Activated T-cell treated with anti-CD3 and anti-CD28 coated beads, Interleukin-2, amount 50 U/mL, for 72 hours (primary cell): ENCODE data around the gene SMCO1. TPM values are rescaled to one million over a fixed set of nuclear protein-coding genes. Genes with fewer than 3 reads are reported as not detected.
"Not testable (repeated sequence)": the region's sequence is repeated elsewhere in the genome, so short reads cannot be mapped to it uniquely, and the experiment has no call there.

Experiments
- ATAC-seq, 2 donors: fragments of 150-1000 bp; cut with Tn5 transposase; replicated peaks in 1 of 2; 2 replicates each; pipeline ENCODE4 v1.10.0; 2021; ENCODE audit warnings: moderate library complexity in 2 of 2, mild to moderate bottlenecking in 1 of 2
- DNase-seq, 2 donors: peaks; one replicate each; pipeline ENCODE4 v3.0.0; 2021 to 2022; ENCODE audit warnings: mixed read lengths in 1 of 2
- H3K27ac Mint-ChIP-seq: one replicate; pipeline ENCODE4 v1.8.0; 2022; ENCODE audit warnings: mild to moderate bottlenecking, moderate library complexity, mixed read lengths
- H3K27me3 Mint-ChIP-seq: one replicate; pipeline ENCODE4 v1.8.0; 2022; ENCODE audit warnings: low read depth, mixed read lengths
- H3K36me3 Mint-ChIP-seq, 2 donors: one replicate each; pipeline ENCODE4 v1.8.0; 2022; ENCODE audit warnings: mixed read lengths in 2 of 2, mild to moderate bottlenecking in 1 of 2; ENCODE audit not compliant: insufficient read depth in 2 of 2
- H3K4me1 Mint-ChIP-seq: one replicate; pipeline ENCODE4 v1.8.0; 2022; ENCODE audit warnings: low read depth, mixed read lengths
- H3K4me3 Mint-ChIP-seq, 2 donors: one replicate each; pipeline ENCODE4 v1.8.0; 2022; ENCODE audit warnings: mild to moderate bottlenecking in 2 of 2, mixed read lengths in 2 of 2, moderate library complexity in 2 of 2
- H3K9me3 Mint-ChIP-seq, 2 donors: one replicate each; pipeline ENCODE4 v1.8.0; 2022; ENCODE audit warnings: mixed read lengths in 2 of 2
- total RNA-seq, 2 donors: library from RNA; stranded (reverse); gene quantifications; one replicate each; pipeline ENCODE4 v1.2.3, GENCODE V29; 2022

Gene SMCO1
- total RNA-seq, 2 donors from 2014 or later: not detected

GRCh38 chr3:196544491-196544992 is 29.4 kb upstream of the SMCO1 start:
- H3K4me3 Mint-ChIP-seq: no peak overlapping the region
- DNase-seq: no peak
- H3K9me3 Mint-ChIP-seq: peaks cover 5% of the 10 kb centered on the region in 2 donors
- H3K36me3 Mint-ChIP-seq: peaks cover 7% of the 10 kb centered on the region in 2 donors
- no peak overlapping the region for H3K27ac Mint-ChIP-seq
- no peaks in the 10 kb centered on the region for H3K27me3 Mint-ChIP-seq
- H3K4me1 Mint-ChIP-seq: no peaks in the 10 kb centered on the region
- ATAC-seq: peak in 1 of 2 donors; percentile 42

GRCh38 chr3:196541684-196542445 is 26.7 kb upstream of the SMCO1 start:
- Mint-ChIP-seq H3K9me3 (no peaks in the 10 kb centered on the region), H3K4me3 (no peak overlapping the region), H3K36me3 (no peaks in the 10 kb centered on the region), H3K27me3 (no peaks in the 10 kb centered on the region), H3K4me1 (no peaks in the 10 kb centered on the region), H3K27ac (no peak overlapping the region)
- DNase-seq: no peak
- no peak for ATAC-seq

DNA sequence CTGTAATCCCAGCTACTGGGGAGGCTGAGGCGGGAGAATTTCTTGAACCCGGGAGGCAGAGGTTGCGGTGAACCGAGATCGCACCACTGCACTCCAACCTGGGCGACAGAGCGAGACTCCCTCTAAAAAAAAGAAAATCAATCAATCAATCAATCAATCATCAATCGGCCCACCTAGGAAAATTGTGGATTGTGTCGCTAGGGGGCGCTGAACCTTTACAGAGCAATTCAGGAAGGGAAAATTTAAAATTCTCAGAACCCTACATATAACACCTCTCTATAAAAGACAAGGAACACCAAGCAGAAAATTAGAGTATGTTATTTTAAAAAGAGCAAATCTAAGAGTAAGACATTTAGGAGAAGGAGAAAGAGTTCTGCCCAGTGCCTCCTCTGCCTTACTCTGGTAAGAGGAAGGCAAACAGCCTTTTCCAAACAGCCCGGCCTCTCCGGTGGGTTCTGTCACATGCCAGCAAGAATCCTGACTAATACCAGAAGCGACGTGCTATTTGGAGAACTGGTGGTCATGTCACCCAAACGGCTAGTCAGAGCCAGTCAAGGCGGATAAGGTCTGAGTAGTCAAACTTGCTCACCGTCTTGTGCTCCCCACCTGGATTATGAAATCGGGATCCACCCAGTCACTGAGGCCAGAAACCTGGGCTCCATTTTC is 22.3 kb upstream of the SMCO1 start:
- no peaks in the 10 kb centered on the region for H3K9me3 Mint-ChIP-seq
- ATAC-seq (peak in 1 of 2 donors; percentile 25), DNase-seq (peak; percentile 64 to 73)
- H3K36me3 Mint-ChIP-seq: no peaks in the 10 kb centered on the region
- no peaks in the 10 kb centered on the region for H3K27me3 Mint-ChIP-seq
- no peaks in the 10 kb centered on the region for H3K4me1 Mint-ChIP-seq
- peak overlapping the region; percentile 17 for H3K27ac Mint-ChIP-seq
- no peak overlapping the region for H3K4me3 Mint-ChIP-seq

DNA sequence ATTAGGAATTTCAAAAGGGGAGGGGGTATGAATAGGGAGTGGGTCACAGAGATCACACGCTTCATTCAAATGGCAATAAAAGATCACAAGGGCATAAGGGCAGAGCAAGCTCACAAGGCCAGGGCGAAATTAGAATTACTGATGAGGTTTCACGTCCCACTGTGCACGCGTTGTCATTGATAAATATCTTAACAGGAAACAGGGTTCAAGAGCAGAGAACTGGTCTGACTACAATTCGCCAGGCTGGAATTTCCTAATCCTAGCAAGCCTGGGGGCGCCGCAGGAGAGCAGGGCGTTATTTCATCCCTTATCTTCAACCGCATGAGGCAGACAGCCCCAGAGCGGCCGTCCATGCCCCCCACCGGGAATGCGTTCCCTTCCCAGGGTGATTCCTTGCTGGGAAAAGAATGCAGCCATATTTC is 18.1 kb upstream of the SMCO1 start:
- H3K36me3 Mint-ChIP-seq: peaks cover 3 to 4% of the 10 kb centered on the region in 2 donors
- ATAC-seq (no peak), DNase-seq (no peak)
- H3K9me3 Mint-ChIP-seq: peaks cover 3% of the 10 kb centered on the region in 2 donors
- H3K4me3 Mint-ChIP-seq: no peak overlapping the region
- no peaks in the 10 kb centered on the region for H3K27me3 Mint-ChIP-seq
- no peak overlapping the region for H3K27ac Mint-ChIP-seq
- peaks cover 4% of the 10 kb centered on the region for H3K4me1 Mint-ChIP-seq

- H3K4me1 Mint-ChIP-seq: peaks cover 16% of the 10 kb centered on the region
- ATAC-seq (no peak), DNase-seq (no peak)
- H3K27ac Mint-ChIP-seq: no peak overlapping the region
- H3K4me3 Mint-ChIP-seq: no peak overlapping the region
- no peaks in the 10 kb centered on the region for H3K27me3 Mint-ChIP-seq
- peaks cover 3% of the 10 kb centered on the region in 2 donors for H3K9me3 Mint-ChIP-seq
- H3K36me3 Mint-ChIP-seq: peaks cover 3 to 4% of the 10 kb centered on the region in 2 donors
Measured at GRCh38 chr3:196531418-196531817, 16.3 kb upstream of the SMCO1 start.

GRCh38 chr3:196528639-196529233 is 13.6 kb upstream of the SMCO1 start:
- Mint-ChIP-seq H3K4me1 (peaks cover 16% of the 10 kb centered on the region), H3K27ac (peak overlapping the region; percentile 15)
- ATAC-seq: peak; percentile 95

GRCh38 chr3:196525141-196525540 is 10.0 kb upstream of the SMCO1 start:
- DNase-seq (no peak), ATAC-seq (no peak)
- no peak overlapping the region for H3K4me3 Mint-ChIP-seq
- peaks cover 9 to 13% of the 10 kb centered on the region in 2 donors for H3K36me3 Mint-ChIP-seq
- H3K27ac Mint-ChIP-seq: no peak overlapping the region
- peaks cover 16% of the 10 kb centered on the region for H3K4me1 Mint-ChIP-seq
- H3K27me3 Mint-ChIP-seq: no peaks in the 10 kb centered on the region
- H3K9me3 Mint-ChIP-seq: peaks cover 7 to 11% of the 10 kb centered on the region in 2 donors

More at GRCh38 chr3:196528639-196529233, 13.6 kb upstream of the SMCO1 start:
- peak; percentile 91 to 96 for DNase-seq
- peak overlapping the region; percentile 79 to 80 for H3K4me3 Mint-ChIP-seq
- no peaks in the 10 kb centered on the region for H3K27me3 Mint-ChIP-seq
- H3K9me3 Mint-ChIP-seq: peaks cover 3% of the 10 kb centered on the region in 2 donors
- H3K36me3 Mint-ChIP-seq: peaks cover 3 to 4% of the 10 kb centered on the region in 2 donors

DNA sequence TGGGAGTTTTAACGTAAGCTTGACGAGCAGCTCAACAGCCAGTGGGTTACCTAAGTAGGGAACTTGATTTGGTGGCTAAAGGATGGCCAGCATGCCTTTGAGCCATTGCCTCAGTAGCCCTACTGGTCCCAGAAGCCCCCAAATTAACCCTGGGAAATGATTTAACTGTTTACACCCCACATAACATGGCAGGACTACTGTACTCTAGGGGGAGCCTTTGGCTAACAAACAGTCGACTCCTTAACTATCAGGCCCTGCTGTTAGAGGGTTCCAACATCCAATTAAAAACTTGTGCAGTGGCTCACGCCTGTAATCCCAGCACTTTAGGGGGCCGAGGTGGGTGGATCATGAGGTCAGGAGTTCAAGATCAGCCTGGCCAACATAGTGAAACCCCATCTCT is 9.4 kb upstream of the SMCO1 start:
- H3K9me3 Mint-ChIP-seq: peaks cover 7 to 13% of the 10 kb centered on the region in 2 donors
- no peak overlapping the region for H3K27ac Mint-ChIP-seq
- DNase-seq (no peak), ATAC-seq (no peak)
- no peaks in the 10 kb centered on the region for H3K27me3 Mint-ChIP-seq
- H3K36me3 Mint-ChIP-seq: peaks cover 12 to 19% of the 10 kb centered on the region in 2 donors
- H3K4me3 Mint-ChIP-seq: no peak overlapping the region
- peaks cover 16% of the 10 kb centered on the region for H3K4me1 Mint-ChIP-seq

- Mint-ChIP-seq H3K4me1 (peaks cover 12% of the 10 kb centered on the region), H3K36me3 (peaks cover 16 to 25% of the 10 kb centered on the region in 2 donors), H3K27me3 (no peaks in the 10 kb centered on the region), H3K4me3 (no peak overlapping the region), H3K9me3 (peaks cover 7 to 19% of the 10 kb centered on the region in 2 donors), H3K27ac (no peak overlapping the region)
- ATAC-seq (no peak), DNase-seq (no peak)
Measured at GRCh38 chr3:196523841-196524240, 8.7 kb upstream of the SMCO1 start.

GRCh38 chr3:196521291-196521690 is 6.1 kb upstream of the SMCO1 start:
- not testable (repeated sequence) for DNase-seq, H3K4me1 Mint-ChIP-seq, H3K27ac Mint-ChIP-seq, H3K27me3 Mint-ChIP-seq, H3K4me3 Mint-ChIP-seq, ATAC-seq
- peaks cover 16 to 33% of the 10 kb centered on the region in 2 donors for H3K36me3 Mint-ChIP-seq
- H3K9me3 Mint-ChIP-seq: peaks cover 7 to 19% of the 10 kb centered on the region in 2 donors

GRCh38 chr3:196519718-196520082 is 4.6 kb upstream of the SMCO1 start:
- Mint-ChIP-seq H3K36me3 (peaks cover 16 to 35% of the 10 kb centered on the region in 2 donors), H3K27me3 (no peaks in the 10 kb centered on the region), H3K4me3 (no peak overlapping the region), H3K4me1 (no peaks in the 10 kb centered on the region), H3K27ac (no peak overlapping the region), H3K9me3 (peaks cover 9 to 19% of the 10 kb centered on the region in 2 donors)
- ATAC-seq (no peak), DNase-seq (peak in 1 of 2 donors; percentile 37)

DNA sequence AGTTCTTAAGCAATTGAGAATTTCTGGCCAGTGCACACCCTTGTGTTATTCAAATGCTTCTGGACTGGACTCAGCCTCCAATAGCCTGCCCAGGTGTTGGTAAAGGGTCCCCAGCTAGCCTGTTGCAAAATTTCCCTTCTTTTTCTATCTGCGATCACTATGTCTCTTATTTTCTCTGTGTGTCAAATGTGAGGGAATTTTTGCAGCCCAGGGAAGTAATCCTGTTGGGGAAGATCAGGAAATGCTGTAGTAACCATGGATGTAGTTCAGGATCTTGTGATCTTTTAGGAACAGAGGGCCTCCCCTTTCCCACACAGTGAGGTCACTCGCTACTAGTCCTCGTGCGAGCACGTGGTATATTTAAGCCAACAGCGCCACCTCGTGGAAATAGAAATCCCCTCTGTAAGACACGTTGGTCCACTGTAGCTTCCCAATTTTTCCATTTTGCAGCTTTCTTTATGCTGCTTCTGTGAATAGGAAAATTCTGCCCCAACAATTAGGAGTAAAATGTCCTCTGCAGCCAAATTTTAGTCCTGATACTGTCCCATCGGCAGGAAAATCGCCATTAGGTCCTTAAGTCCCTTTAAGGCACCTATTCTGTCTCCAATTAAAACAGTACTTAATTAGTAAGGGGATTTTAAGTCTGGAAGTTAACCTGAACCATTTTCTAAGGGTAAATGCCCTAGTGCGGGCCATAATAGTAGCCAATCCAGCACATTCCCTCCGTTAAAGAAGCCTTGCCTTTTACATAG is 4.0 kb upstream of the SMCO1 start:
- Mint-ChIP-seq H3K36me3 (peaks cover 16 to 35% of the 10 kb centered on the region in 2 donors), H3K4me3 (no peak overlapping the region), H3K4me1 (no peaks in the 10 kb centered on the region), H3K9me3 (peaks cover 9 to 19% of the 10 kb centered on the region in 2 donors), H3K27ac (no peak overlapping the region), H3K27me3 (peaks cover 3% of the 10 kb centered on the region)
- ATAC-seq: peak; percentile 73 to 82
- peak; percentile 73 to 75 for DNase-seq
